Umbilical cord (tissue), 2 donors: ENCODE measurements around the gene MRTFA. TPM values are rescaled to one million over a fixed set of nuclear protein-coding genes. Genes with fewer than 3 reads are reported as not detected.

Experiments
- DNase-seq: peaks from one replicate; pipeline ENCODE4 v3.0.0-alpha.2; 2015; ENCODE audit warnings: low spot score
- total RNA-seq: library from RNA; depleted of rRNA; stranded (reverse); fragments of >200 nt; gene quantifications from one replicate; pipeline ENCODE4 v1.2.3, GENCODE V29; 2014; ENCODE audit warnings: low replicate concordance; ENCODE audit not compliant: insufficient read depth

MRTFA gene
- total RNA-seq, 1 donor from 2014 or later: 85.2 TPM

DNA sequence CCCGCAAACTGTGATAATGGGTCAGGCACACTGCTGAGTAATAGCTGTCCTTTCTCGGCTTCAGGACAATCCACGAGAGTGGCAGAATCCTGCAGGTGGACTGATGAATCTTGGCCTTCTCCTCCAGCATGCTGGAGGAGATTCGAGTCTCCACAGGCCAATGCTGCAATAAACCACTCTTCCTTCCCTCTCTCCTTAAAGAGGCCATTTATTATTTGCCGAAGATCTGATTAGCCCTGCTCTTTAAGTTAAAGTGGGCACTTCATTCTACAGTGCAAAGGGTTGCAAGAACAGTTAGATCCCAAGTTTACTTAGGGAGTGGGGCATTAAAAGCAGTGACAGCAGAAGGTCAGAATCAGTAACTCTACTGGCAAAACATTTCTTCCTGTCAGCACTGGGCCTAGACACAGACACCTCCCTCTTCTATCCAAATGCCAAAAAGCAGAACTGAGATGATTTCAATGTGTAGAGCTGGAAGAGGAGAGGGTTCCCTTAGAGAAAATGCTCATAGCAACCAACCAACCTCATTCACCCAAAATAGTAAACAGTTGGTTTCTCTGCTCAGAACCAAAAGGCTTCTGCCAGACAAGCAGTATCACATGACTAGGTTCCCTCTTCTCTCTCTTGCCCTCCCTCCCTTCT lies 144.4 kb downstream of the MRTFA start:
- DNase-seq: peak; percentile 80

DNA sequence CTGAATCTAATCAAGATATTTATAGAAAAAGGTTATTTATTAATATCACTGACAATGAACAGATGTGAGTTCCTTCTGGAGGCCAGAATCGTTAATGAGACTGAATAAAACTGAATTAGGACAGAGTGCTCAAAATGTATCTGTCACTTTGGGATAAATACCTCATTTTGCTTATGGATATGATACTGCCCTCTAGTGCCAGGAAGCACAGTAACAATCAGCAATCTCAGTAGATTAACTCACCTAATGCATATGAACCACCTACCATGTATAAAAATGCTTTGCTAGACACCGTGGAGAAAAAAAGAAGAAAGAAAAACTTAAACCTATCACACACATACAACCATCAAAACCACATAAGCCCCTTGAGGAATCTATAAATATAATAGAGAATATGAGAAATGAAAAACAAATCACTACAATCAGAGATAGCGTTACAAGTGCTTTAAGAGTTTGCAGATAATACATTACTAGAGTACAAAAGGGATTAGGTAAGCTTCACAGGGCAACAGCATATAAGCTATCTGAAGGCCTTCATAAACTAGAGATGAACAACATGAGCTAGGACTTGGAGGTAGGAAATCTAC lies 148.8 kb downstream of the MRTFA start:
- peak; percentile 18 for DNase-seq

DNA sequence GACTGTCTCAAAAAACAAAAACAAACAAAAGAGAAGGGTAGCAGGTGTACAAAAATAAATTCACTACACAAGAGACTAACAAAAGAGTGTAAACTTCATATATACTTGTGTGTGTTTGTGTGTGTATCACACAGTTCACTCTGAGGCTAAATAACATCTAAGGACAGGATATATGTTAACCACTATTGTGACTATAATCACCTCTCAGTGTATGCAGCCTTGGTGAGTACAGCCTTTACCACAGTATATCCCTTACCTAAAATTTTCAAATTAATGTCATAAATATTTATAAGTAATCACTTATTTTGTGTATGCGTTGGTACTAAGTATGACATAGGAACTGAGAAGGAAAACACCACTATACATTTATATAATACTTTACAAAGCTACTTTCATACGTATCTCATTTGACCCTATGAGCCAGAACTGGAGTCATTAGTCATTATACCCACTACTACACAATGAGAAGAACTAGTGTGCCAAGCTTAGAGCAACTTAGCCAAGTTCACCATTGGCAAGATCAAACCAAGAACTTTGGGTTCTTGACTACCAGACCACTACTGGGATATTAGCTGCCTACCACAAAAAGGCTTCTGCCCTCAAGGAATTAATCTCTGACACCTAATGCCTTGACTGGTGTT lies 149.4 kb downstream of the MRTFA start:
- DNase-seq: no peak

DNA sequence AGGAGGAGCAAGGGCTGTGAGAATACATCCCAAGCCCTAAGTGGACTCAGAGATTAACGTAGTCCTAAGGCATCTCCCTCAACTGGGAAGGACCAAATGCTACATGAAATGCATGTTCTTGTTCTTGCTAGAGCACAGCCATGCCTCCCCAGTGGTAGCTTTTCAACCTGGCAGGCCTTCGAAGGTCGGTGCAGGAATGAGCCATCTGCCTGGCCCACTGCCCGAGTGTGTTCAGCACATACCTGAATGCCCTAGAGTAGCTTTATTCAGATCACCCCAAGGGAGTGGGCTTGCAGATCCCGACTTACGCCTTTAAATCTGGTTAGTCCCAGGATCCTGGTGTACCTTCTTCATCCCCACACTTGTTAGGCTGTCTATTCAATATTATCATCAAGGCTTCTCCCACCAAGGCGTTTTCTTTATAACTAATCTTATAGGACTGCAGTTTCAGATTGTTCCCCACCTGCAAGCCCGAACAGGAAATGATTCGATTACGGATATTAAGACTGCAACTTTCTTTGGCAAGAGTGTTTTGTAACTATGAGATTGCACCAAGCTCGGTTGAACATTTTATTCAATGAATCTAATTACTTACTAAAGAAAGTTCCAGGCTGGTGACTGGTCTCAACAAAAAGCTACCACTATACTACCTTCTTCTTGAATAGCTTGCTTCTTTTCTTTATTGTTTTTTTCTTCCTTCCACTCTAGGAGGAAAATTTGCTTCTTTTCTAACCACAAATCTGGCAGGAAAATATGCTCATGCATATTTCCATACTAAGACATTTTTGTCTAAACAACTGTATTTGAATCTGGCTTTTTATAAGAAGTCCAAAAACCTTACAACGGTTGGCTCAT lies 150.5 kb downstream of the MRTFA start:
- peak; percentile 15 for DNase-seq

DNA sequence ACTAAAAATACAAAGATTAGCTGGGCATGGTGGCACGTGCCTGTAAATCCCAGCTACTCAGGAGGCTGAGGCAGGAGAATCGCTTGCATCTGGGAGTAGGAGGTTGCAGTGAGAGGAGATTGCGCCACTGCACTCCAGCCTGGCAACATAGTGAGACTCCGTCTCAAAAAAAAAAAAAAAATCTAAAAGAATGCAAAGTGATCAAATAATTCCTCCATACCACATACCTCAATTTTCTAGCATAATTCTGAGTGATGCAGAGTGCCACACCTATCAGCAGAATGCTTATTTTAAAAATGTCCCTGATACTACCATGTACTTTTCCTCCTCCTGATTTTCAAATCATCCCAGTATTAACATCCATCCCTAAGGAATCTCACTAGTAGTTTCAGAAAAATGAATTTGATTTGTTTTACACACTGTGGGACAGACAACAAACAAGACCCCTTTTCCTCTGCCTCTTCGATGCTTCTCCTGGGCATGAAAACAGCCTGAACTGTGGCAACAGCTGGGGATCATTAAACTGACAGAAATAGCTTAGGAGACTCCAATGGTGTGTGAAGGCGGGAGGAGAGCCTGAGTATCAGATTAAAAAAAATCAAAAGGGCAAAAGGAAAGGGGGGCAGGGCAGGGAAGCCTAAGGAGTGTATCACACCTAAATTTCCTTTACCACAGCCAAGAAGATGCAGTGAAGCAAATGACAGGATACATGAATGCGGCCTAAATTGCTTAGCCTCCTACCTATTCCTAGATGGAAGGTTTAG lies 151.4 kb downstream of the MRTFA start:
- peak; percentile 58 for DNase-seq

DNA sequence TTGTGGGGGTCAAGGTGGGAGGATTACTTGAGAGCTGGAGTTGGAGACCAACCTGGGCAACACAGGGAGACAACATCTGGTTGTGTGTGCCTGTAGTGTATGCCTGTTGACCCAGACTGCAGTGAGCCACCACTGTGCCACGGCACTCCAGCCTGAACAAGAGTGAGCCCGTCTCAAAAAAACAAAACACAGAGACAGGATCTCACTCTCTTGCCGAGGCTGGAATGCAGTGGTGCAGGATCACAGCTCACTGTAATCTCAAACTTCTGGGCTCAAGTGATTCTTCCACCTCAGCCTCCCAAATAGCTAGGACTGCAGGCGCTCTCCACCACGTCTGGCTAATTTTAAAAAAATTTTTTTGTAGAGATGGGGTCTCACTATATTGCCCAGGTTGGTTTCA lies 153.6 kb downstream of the MRTFA start:
- no peak for DNase-seq

DNA sequence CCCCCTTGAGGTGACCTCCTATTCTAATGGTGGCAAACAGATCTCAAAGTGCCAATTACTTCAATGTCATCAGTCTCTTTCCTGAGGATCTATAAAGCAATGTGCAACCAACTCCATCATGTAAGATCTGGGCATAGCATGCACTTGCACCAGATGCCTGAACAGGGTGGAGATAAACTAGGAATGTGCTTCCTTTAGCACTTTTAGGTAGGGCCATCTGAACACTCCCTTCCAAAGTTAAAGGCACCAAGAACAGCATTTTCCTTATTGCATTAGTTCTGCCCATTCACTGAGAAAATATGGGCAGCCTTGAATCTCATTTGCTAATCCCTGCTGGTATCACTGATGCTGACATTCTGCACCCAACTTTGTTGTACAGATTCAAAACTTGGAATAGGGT lies 154.1 kb downstream of the MRTFA start:
- no peak for DNase-seq

DNA sequence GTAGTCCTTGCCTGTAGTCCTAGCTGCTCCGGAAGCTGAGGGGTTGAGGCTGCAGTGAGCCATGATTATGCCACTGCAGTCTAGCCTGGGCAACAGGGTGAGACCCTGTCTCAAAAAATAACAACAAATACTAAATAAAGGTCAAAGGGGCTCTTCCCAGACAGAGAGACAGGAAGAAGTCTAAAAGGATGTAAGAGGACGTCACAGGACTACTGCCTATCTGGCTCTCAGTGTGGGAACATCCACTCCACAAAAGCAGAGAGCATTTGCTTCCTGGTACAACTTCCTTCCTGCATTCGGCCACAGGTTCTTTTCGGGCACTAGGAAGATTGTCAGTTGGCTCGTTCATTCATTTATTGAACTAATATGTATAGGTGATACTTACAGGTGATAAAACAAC lies 155.5 kb downstream of the MRTFA start:
- DNase-seq: no peak

DNA sequence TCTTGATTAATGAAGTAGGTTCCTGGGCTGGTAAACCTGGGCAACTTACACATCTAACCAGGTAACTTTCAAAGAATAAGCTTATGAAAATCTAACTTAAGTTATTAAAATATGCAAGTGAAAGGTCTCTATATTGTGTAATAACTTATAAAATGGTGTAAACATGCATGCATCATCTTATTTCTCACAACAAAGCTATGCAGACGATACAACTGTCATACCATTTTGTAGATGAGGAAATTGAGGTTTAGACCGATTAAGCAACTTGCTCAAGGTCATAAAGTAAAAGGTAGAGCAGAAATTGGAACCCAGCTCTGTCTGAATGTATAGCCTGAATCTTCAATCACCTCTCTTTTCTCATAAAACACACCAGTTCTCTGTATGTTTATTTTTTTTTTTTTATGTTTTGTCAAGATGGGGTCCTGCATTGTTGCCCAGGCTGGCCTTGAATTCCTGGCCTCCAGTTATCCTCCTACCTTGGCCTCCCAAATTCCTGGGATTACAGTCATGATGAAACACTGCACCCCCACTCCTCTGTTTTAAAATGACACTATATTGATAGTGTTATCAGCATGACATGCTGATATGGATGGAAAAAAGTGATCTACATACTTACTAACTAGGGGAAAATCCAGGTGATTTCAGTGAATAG lies 156.5 kb downstream of the MRTFA start:
- no peak for DNase-seq

DNA sequence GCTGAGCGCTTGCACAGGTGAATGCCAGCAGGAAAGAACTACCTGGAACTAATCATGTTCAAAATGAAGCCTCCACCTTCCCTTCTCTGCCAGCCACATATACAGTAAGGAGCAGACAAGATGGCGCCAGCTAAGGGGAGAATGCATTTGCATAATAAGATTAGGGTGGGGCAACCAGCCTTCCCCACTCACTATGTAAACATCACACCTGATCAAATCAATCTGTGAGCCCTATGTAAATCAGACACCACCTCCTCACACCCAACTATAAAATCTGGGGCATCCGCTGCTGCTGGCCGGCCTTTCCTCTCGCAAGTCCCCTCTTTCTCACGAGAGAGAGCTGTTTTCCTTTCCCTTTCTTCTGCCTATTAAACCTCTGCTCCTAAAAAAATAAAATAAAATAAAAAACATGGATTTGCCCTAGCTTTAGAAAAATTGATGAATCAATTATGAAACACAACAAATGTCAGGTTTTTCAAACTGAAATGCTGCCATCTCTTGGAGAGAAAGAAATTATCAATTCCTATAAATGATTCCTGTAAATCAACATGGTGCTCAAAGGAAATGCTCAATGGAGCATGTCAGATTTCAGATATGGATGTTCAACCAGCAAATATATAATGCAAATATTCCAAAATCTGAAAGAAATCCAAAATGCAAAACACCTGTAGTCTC lies 157.3 kb downstream of the MRTFA start:
- DNase-seq: no peak

DNA sequence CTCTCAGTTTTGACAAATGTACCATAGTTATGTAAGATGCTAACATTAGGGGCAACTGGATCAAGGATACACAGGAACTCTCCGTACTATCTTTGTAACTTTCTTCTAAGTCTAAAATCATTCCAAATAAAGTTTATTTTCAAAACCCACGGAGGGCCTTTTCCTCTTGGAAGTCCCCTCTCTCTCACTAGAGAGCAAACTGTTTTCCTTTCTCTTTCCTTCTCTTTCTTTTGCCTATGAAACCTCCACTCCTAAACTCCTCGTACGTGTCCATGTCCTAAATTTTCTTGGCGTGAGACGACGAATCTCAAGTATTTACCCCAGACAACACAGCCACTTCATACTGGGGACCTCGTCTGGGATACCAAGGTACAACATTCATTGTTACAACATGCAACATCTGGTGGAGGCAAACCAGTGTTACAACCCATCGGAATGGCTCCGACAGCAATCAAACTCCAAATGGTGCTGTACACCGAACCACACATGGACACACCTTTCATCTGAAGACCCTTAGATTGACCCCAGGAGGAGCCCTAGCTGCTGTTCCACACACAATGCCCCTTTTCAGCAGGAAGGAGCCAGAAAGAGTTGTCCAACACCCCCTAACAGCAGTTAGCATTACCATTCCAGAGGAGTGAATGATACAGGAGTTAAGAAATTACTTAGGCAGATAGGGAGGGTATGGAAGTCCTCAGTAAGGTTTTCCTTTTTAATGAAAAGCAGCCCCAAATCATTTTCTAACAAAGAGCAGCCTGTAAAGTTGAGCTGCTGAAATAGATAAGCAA lies 158.0 kb downstream of the MRTFA start:
- DNase-seq: no peak

DNA sequence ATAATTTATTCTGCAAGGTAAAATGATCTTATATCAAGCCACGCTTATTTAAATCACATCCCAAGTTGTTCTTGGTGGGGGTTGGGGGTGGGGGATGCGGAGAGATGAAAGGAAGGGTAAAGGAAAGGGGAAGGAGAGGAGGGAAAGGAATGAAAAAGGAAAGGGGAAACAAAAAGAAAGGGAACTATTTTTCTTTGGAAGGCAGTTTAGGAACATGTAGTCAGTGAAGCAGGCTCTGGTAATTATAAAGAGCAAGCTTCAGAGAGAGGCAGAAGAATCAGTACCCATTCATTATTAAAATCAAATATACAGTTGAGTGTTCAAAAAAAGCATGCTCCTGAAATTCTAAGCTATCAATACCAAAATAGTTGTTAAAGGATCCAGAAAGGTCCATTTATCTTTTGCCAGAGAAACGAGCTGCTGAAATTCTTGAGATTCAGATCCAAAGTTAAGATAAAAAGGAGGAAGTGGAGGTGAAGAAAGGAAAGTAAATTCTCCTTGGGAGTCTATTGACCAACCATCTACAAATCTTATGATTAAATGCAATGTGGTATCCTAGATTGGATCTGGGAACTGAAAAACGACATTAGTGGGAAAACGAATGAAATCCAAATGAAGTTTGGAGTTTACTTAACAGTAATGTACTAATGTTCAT lies 158.7 kb downstream of the MRTFA start:
- DNase-seq: no peak

DNA sequence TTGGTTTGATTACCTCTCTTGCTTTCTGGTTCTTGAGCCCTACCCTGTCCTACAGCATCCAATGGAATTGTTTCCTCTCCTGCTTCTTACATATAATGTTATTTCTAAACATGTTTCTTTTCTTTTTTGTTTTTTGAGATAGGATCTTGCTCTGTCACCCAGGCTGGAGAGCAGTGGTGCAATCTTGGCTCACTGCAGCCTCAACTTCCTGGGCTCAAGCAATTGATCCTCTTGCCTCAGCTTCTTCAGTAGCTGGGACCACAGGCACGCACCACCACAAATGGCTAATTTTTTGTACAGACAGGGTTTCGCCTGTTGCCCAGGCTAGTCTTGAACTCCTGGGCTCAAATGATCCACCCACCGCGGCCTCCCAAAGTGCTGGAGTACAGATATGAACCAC lies 160.2 kb downstream of the MRTFA start:
- DNase-seq: no peak

DNA sequence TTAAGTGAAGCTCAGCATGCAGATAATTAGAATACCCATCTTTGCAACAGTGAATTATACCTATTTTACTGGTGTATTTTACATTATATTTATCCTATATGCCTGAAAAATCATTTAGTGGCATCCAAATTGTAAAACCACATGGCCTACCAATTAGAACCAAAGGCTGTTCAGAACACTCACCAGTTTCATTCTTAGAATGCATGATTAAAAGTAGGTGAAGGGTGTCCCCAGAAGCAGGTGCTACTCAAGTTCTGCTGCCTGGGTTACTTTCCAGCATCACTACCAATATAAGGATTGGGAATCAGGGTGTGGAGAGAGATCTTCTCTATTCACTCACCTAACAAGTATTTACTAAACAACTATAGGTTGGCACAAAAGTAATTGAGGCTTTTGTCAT lies 162.8 kb downstream of the MRTFA start:
- no peak for DNase-seq

DNA sequence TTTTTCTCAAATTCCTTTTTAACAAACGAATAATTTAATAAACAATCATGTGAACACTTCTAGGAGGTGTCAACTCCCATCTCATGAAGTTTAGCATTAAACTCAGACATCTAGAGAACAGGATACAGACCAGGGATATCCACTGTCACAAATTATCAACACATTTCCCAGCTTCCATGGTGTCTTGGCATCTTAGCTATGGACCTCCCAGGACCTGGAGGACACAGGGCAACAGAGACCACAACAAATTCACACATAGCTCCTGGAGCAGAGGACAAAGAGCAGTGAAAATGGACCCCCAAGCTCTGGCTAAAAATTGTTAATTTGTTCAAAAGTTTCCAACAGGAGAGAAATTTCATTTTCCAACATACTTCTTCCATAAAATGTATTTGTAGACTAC lies 163.9 kb downstream of the MRTFA start:
- DNase-seq: no peak

DNA sequence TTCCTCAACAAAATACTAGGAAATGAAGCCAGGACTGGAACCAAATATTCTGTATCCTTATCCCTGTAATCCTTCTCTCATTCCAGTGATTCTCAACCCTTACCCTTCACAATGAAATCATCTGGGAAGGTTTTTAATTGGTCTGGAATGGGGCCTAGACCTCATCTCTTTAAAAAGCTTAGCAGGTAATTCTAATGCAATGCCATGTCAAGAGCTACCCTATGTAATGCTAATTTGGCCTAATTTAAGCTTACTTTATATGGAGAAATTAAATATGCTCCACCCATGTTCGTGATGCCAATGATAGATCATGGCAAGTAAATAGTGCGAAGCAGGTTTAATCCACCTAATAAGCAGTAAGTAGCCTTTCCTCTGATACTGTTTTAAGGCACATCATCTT lies 164.5 kb downstream of the MRTFA start:
- DNase-seq: no peak

DNA sequence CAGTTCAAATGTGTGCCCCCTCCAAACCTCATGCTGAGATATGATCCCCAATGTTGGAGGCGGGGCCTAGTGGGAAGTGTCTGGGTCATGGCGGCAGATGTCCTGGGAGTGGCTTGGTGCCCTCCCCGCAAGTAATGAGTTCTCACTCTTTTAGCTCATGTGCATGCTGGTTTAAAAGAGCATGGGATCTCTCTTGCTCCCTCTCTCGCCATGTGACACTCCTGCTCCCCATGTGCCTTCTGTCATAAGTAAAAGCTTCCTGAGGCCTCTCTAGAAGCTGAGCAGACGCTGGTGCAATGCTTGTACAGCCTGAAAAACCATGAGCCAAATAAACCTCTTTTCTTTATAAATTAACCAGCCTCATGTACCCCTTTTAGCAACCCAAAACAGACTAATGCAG lies 167.3 kb downstream of the MRTFA start:
- DNase-seq: no peak

DNA sequence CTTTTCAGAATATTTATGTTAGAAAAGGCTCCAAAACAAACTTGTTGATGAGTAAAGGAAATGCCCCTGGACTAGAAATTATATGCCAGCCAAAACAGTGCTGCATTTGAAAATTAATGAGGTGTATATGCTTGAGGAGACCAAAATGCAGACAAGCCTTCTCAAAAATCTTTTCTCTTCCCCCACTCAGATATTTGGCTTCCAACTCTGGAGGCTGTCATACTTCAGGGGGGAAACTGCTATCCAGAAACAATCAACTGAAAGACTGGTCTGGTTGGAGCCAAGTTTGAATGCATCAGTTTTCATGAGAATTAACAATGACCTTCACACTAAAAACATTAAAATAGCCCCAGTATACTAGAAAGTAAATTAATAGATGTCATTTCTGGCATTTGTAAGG lies 167.9 kb downstream of the MRTFA start:
- no peak for DNase-seq

DNA sequence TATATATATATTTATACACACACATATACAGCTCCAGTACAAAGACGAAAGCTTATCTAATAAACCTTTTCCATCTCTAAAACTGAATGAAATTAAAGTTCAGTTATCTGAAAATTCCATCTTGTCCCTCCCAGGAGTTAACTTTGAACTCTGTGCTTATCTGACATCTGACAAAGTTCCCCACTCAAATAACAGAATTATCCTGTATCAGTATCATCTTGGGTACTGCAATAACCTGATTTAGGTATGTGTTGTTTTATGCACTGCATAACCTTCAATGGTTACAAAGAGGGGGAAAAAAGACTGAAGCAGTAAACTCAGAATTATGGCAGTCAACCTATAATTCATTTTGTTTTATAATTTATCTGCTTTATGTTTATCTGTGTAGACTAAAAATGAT lies 169.5 kb downstream of the MRTFA start:
- no peak for DNase-seq
